SK-N-MC (cell line): ENCODE measurements around the gene COL10A1.

ENCODE experiments used
- DNase-seq: peaks from one replicate; pipeline ENCODE4 v3.0.0-alpha.2; 2011; ENCODE audit warnings: low read depth, low spot score
- H3K27ac ChIP-seq: fragments of 200-600 bp; sonication (generic); 2 replicates; pipeline ENCODE4 v1.5.1; 2016; ENCODE audit warnings: mixed run types
- H3K36me3 ChIP-seq: fragments of 200-600 bp; sonication (generic); 2 replicates; pipeline ENCODE4 v1.6.1; 2017; ENCODE audit warnings: antibody characterized with exemption, low read length, mixed read lengths; ENCODE audit not compliant: insufficient read depth
- H3K4me3 ChIP-seq: fragments of 200-600 bp; sonication (generic); 2 replicates; pipeline ENCODE4 v1.5.1; 2016
- H3K9ac ChIP-seq: fragments of 200-600 bp; sonication (generic); 2 replicates; pipeline ENCODE4 v1.8.0; 2017; ENCODE audit warnings: mixed run types, mixed read lengths; ENCODE audit not compliant: insufficient read length
- H3K9me3 ChIP-seq: fragments of 200-600 bp; sonication (generic); 2 replicates; pipeline ENCODE4 v1.6.1; 2017; ENCODE audit warnings: low read depth, mild to moderate bottlenecking, antibody characterized with exemption, low read length, moderate library complexity, mixed read lengths
- FOXP2 ChIP-seq: optimal IDR thresholded peaks from 2 replicates; pipeline ENCODE3; 2011; ENCODE audit warnings: mild to moderate bottlenecking, moderate library complexity; ENCODE audit not compliant: insufficient read depth; ENCODE audit errors: extremely low read length, control extremely low read depth
- POLR2AphosphoS5 ChIP-seq: IDR thresholded peaks from 2 replicates; pipeline ENCODE4 v1.6.1; 2012; ENCODE audit warnings: mild to moderate bottlenecking, low read depth, low read length, borderline replicate concordance

Gene COL10A1

GRCh38 chr6:116070101-116070500 lies 55.8 kb downstream of the COL10A1 start:
- TF ChIP-seq POLR2AphosphoS5 (no peak), FOXP2 (no peak)
- DNase-seq, result no peak
- H3K9me3 ChIP-seq, result no peaks in the 10 kb centered on the region
- no peak overlapping the region for H3K4me3 ChIP-seq
- no peak overlapping the region for H3K27ac ChIP-seq
- H3K36me3 ChIP-seq, result no peaks in the 10 kb centered on the region
- no peak overlapping the region for H3K9ac ChIP-seq
